SU-DHL-6 (cell line): ENCODE measurements around the gene CLDN16.

Source experiments
- CTCF ChIP-seq: fragments of 200-600 bp; sonication (generic); IDR thresholded peaks from one replicate; pipeline ENCODE4 v1.5.1; 2017; ENCODE audit warnings: antibody characterized with exemption, mild to moderate bottlenecking, low read length, moderate library complexity; ENCODE audit not compliant: insufficient read depth, poor library complexity, severe bottlenecking
- EZH2phosphoT487 ChIP-seq: fragments of 200-600 bp; sonication (generic), shearing (Covaris generic); conservative IDR thresholded peaks from 2 replicates; pipeline ENCODE4 v1.6.1; 2018; ENCODE audit warnings: mild to moderate bottlenecking, antibody characterized with exemption, low read length, moderate library complexity, mixed read lengths

- TF ChIP-seq CTCF (no peak), EZH2phosphoT487 (no peak)
Measured at GRCh38 chr3:190380184-190380583, 7.8 kb upstream of the CLDN16 start.
